ENCODE results near the gene ACSM2B.
"Not testable (repeated sequence)": the region's sequence is repeated elsewhere in the genome, so short reads cannot be mapped to it uniquely, and the experiment has no call there.

GRCh38 chr16:20532284-20532792 lies 43.8 kb downstream of the ACSM2B start:
- TF ChIP-seq CTCF (IDR thresholded peaks at IDR 0.05; ENCODE audit: low read depth, low read length); EZH2phosphoT487 (IDR thresholded peaks at IDR 0.05; ENCODE audit: low read depth): not testable (repeated sequence)
